Panc1 (cell line): Measurements from ENCODE around the gene RARRES2. TPM values are rescaled to one million over a fixed set of nuclear protein-coding genes. Genes with fewer than 3 reads are reported as not detected.

ENCODE experiments used
- ATAC-seq: fragments of 200-7000 bp; cut with Tn5 transposase; 2 replicates; pipeline ENCODE4 v1.9.1; 2020; ENCODE audit warnings: mild to moderate bottlenecking, moderate library complexity
- BruUV-seq: library from RNA; stranded (reverse); fragments of 400-500 nt; replicated peaks from 2 replicates; lab custom pipeline; 2021; lab: Mats Ljungman, UMichigan
- CTCF ChIA-PET: fragments of 300-600 bp; sonication (Branson Sonifier 250); formaldehyde crosslinking; loops from one replicate; lab custom pipeline; 2022; ENCODE audit warnings: antibody characterized with exemption; lab: Charles Lee
- POLR2A ChIA-PET: fragments of 300-600 bp; sonication (Branson Sonifier 250); formaldehyde crosslinking; loops from one replicate; lab custom pipeline; 2022; ENCODE audit warnings: antibody characterized with exemption; lab: Charles Lee
- DNase-seq: peaks from one replicate; pipeline ENCODE4 v3.0.0-alpha.2; 2010; ENCODE audit warnings: low read depth, low spot score
- H3K27ac ChIP-seq: 2 replicates; pipeline ENCODE4 v1.5.1; 2011; ENCODE audit warnings: mild to moderate bottlenecking, low read length, inconsistent platforms
- H3K27me3 ChIP-seq: fragments of 200-500 bp; sonication (Bioruptor generic); 2 replicates; pipeline ENCODE4 v1.6.0; 2014; ENCODE audit warnings: low read length, inconsistent platforms; ENCODE audit not compliant: control insufficient read depth, insufficient read depth
- H3K36me3 ChIP-seq: fragments of 200-500 bp; sonication (Bioruptor generic); 2 replicates; pipeline ENCODE4 v1.5.1; 2014; ENCODE audit warnings: inconsistent platforms, mild to moderate bottlenecking, low read length, moderate library complexity; ENCODE audit not compliant: control insufficient read depth, insufficient read depth
- H3K4me1 ChIP-seq: 2 replicates; pipeline ENCODE4 v1.5.1; 2011; ENCODE audit warnings: inconsistent platforms, mild to moderate bottlenecking, low read length, moderate library complexity; ENCODE audit not compliant: control insufficient read depth, insufficient read depth
- H3K4me3 ChIP-seq, 2 experiments: 2 replicates each; pipeline ENCODE4 v1.5.1; 2011 to 2012; ENCODE audit warnings: low read depth in 2 of 2, low read length in 2 of 2, mild to moderate bottlenecking in 2 of 2, inconsistent platforms in 1 of 2, moderate library complexity in 1 of 2
- H3K9me3 ChIP-seq: fragments of 200-500 bp; sonication (Bioruptor generic); 2 replicates; pipeline ENCODE4 v1.5.1; 2014; ENCODE audit warnings: low read depth, mild to moderate bottlenecking, inconsistent platforms, low read length, moderate library complexity; ENCODE audit not compliant: control insufficient read depth, insufficient read depth
- CTCF ChIP-seq: fragments of 450-650 bp; IDR thresholded peaks from 2 replicates; pipeline ENCODE4 v1.5.1; 2017; ENCODE audit warnings: mild to moderate bottlenecking
- POLR2AphosphoS5 ChIP-seq: IDR thresholded peaks from 2 replicates; pipeline ENCODE4 v1.6.1; 2012; ENCODE audit warnings: mild to moderate bottlenecking, low read depth, low read length, moderate library complexity
- REST ChIP-seq, 2 experiments: IDR thresholded peaks; 2 replicates each; pipeline ENCODE4 v1.6.1; 2011 to 2012; ENCODE audit warnings: low read depth in 2 of 2, control low read depth in 1 of 2, low read length in 1 of 2, mild to moderate bottlenecking in 1 of 2, moderate library complexity in 1 of 2; ENCODE audit not compliant: insufficient read depth in 1 of 2
- SIN3A ChIP-seq: IDR thresholded peaks from 2 replicates; pipeline ENCODE4 v1.6.1; 2012; ENCODE audit warnings: low read depth, mild to moderate bottlenecking, low read length, moderate library complexity, borderline replicate concordance; ENCODE audit not compliant: insufficient read depth
- TCF7L2 ChIP-seq: IDR thresholded peaks from 2 replicates; pipeline ENCODE4 v1.6.1; 2011; ENCODE audit warnings: mild to moderate bottlenecking, low read depth, low read length, inconsistent platforms
- in situ Hi-C: cut with HindIII; loops from 2 replicates; pipeline ENCODE4 v1.10.0; 2016; ENCODE audit warnings: low sequenced_read_pairs, low pct_unique_long_range_greater_than_20kb
- intact Hi-C: fragments of 100-400 bp; cut with micrococcal nuclease; formaldehyde crosslinking; loops from one replicate; pipeline ENCODE4 v1.10.0; 2022; ENCODE audit not compliant: unreplicated experiment
- total RNA-seq: library from RNA; stranded (reverse); gene quantifications from one replicate; pipeline ENCODE4 v1.2.1, GENCODE V29; 2021; ENCODE audit not compliant: unreplicated experiment

The RARRES2 gene
- total RNA-seq, 1 experiment from 2014 or later: 1.1 TPM

- intact Hi-C loops (no loop called here), in situ Hi-C loops (no loop called here)
- no peaks in the 10 kb centered on the region for H3K9me3 ChIP-seq
- POLR2A ChIA-PET: interaction anchor here (0.6 to 1.8 kb wide), 3 partner anchors 9 to 50 kb away, joined by 3 to 10 read pairs (median 6); no protein-coding TSS in a partner anchor
- H3K36me3 ChIP-seq: peaks cover 9% of the 10 kb centered on the region
- ATAC-seq: peak; percentile 62
- TF ChIP-seq REST (IDR thresholded peaks at IDR 0.05; ENCODE audit: insufficient read depth in 1 of 2, low read depth in 2 of 2, low read length in 1 of 2) (no peak), POLR2AphosphoS5 (no peak; the same call in 1 of the 2 replicates), TCF7L2 (no peak), CTCF (no peak), SIN3A (no peak)
- H3K4me1 ChIP-seq: peaks cover 44% of the 10 kb centered on the region
- H3K4me3 ChIP-seq: peak overlapping the region; percentile 96 to 97
- no peaks in the 10 kb centered on the region for H3K27me3 ChIP-seq
- CTCF ChIA-PET: no interaction called here
- BruUV-seq: no TSS peak
- no peak for DNase-seq
- H3K27ac ChIP-seq: peak overlapping the region; percentile 99
These were observed 27.7 kb upstream of the RARRES2 start for GRCh38 chr7:150368884-150369747.

GRCh38 chr7:150368096-150368883 is 26.9 kb upstream of the RARRES2 start, which contains the start of gene REPIN1:
Gene REPIN1, plus strand, starts transcription at chr7:150368822. Its CDS starts 890 bp downstream, at chr7:150369712.
- POLR2A ChIA-PET: interaction anchor here (1.8 kb wide), 1 partner anchor 9 kb away, joined by 10 read pairs; no protein-coding TSS in a partner anchor
- peak; percentile 87 for ATAC-seq
- CTCF ChIA-PET: no interaction called here
- Histone ChIP-seq H3K36me3 (peaks cover 5% of the 10 kb centered on the region), H3K27me3 (no peaks in the 10 kb centered on the region), H3K27ac (peak within 1 kb of the TSS; percentile 99), H3K4me3 (peak within 1 kb of the TSS; percentile 96 to 97), H3K4me1 (peaks cover 38% of the 10 kb centered on the region), H3K9me3 (no peaks in the 10 kb centered on the region)
- in situ Hi-C loops: no loop called here
- no peak for DNase-seq
- TF ChIP-seq REST (IDR thresholded peaks at IDR 0.05; ENCODE audit: insufficient read depth in 1 of 2, low read depth in 2 of 2, low read length in 1 of 2) (0 out of 4 replicates have a peak, but pooled peaks of 1 of the 2 experiments have one; percentile 6), POLR2AphosphoS5 (peak; percentile 68), SIN3A (peak; percentile 80; the same call in 1 of the 2 replicates), TCF7L2 (peak; percentile 97), CTCF (no peak)
- BruUV-seq: no TSS peak
- intact Hi-C loops: no loop called here
